CD4-positive, alpha-beta T cell treated with Interleukin-17A for 1 hour (primary cell): ENCODE measurements around the gene KIAA1328.

ENCODE experiments used
- DNase-seq: peaks from one replicate; pipeline ENCODE4 v3.0.0-alpha.2; 2020

The KIAA1328 gene

DNA sequence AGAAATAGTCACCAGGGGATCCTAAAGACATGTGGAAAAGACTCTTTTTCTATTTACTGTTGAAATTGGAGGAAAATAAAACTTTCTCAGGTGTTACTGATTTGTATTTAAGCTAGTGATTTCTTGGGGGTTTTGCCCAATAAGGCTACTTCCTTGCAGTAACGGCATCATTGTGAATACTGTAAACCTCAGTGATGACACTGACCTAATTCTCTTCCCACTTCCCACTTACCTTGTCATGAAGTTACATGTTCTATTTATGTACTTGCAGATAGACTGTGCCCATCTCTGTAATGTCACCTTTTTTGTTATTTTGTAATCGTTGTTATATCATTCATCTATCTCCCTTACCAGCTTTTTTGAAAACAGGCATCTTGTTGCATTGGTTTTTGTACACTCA, 134.5 kb downstream of the KIAA1328 start:
- DNase-seq, result no peak

DNA sequence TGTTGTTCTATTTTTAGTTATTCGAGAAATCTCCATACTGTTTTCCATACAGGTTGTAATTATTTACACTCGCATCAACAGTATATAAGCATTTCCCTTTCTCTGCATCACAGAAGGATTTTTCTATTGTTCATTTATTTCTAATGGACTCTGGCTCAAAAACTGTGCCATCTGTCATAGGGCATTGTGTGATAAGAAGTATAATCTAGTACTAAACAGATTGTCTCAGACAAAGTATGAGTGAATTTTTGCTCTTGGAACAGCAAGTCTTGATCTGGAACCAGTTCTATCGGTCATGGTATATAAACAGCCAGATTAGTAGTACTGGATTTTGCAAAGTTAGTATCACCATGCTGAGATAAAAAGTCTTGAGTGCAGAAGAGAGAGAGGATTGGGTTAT, 145.8 kb downstream of the KIAA1328 start:
- no peak for DNase-seq

DNA sequence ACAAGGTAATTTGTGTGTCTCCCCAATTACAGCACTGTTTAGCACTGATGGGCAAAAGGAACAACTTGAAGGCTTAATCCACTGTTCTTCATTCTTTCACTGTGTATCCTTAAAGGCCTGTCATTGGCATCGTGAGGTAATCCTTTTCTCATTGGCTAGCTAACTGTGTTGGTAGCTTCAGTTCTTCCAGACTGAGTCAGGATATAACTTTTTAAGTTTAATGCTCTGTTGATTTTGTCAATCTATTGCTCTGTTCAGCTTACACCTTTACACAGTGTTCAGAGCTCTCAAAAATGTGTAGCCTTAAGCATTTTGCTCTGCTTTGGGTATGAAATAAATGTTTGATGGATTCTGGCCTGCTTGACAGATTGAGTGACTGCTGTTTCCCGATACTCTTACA, 148.2 kb downstream of the KIAA1328 start:
- no peak for DNase-seq

- DNase-seq, result no peak
Measured at GRCh38 chr18:36993068-36993467, 164.1 kb downstream of the KIAA1328 start.

DNA sequence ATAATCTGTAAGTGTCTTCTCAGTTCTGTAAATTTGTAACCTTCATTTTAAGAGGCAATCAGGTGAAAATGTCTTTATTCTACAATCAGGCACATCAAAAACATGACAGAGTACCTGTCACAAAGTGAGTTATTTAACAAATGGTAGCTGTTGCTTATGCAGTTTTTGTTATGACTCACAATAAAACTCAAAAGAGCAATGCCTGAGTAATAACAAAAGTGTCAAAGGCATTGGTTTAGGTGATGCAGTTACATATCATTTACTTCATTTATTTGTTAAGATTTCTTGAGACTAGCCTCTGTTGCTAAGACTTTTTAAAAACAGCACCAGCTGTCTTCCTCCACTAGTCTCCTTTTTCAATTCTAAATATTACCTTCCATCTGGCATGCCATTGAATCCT, 177.8 kb downstream of the KIAA1328 start:
- DNase-seq, result no peak

- DNase-seq, result no peak
Measured at GRCh38 chr18:37012452-37012851, 183.5 kb downstream of the KIAA1328 start.

DNA sequence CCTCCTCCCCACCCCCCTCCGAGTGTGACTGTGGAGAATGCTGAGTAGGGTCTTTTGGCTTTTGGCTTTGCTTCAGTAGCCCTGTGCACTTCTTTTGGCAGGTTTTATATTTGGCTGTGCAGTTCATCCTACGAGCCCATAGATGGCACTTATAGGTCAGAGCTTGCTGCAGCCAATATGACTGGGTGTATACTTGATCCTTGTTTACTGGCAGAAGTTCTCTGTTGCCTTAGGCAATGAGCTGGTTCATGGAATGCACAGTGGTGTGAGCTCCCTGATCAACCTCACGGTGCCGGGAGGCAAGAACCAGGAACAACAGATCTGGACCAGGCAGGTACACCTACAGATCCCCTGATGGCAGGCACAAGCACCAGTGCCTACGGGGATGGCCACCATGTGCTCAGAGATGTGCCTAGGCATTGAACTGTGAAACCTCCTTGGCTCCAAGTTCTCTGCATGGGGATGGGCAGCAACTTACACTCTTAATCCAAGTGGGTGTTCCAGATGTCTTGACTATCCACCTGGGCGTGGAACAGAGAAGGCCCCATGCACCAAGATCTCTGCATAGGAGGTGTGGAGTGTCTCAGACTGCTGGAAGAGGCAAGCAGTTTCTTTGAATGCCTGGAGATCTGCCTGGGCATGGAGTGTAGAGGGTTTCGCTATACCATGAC, 190.4 kb downstream of the KIAA1328 start:
- no peak for DNase-seq

DNA sequence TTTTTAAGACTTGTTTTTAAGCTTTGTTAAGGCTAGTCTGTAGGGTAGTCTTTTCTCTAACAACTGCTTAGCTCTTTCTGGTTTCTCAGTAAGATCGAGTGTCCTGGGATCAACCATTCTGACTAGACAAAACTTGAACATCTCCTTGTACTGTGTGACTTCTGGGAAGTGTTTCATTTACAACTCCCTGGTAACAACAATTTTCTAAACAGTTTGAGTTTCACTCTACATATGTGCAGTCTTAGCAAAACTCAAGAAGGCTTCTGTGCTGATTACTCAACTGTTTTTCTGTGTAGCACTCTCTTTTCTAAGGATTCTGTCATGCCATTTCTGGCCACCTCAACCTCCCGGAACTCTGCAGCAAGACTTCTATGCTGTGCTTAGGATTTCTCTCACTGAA, 204.5 kb downstream of the KIAA1328 start:
- DNase-seq, result no peak

GRCh38 chr18:37042381-37042780, 213.5 kb downstream of the KIAA1328 start:
- no peak for DNase-seq

DNA sequence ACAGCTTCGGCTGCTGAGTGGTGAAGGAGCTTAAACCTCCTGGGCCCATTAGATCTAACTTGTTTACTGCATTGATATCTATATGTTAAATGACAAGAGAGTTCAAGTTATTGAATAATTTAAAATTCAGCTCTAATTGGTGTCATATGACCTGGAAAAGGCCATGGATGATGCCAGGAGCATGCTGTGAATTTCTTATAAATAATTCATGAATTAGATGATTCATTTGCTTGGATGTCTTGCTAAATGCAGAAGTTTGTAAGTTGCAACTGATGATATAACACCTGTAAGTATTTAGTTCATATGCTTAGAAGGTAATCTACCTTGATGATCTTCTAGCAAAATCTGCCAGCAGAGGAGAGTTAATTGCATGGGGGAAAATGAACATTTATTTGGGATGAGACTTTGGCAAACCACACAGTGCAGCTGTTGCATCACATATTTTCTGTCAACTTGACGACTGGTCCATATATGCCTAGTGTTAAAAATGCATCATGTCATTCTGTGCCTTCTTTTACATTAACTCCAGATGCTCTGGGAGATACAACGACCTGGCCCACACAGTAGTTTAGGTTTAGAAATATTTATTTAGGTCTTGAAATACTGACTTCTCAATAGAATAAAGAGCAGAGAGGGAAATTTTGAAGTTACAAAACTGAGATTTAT, 226.3 kb downstream of the KIAA1328 start:
- no peak for DNase-seq

DNA sequence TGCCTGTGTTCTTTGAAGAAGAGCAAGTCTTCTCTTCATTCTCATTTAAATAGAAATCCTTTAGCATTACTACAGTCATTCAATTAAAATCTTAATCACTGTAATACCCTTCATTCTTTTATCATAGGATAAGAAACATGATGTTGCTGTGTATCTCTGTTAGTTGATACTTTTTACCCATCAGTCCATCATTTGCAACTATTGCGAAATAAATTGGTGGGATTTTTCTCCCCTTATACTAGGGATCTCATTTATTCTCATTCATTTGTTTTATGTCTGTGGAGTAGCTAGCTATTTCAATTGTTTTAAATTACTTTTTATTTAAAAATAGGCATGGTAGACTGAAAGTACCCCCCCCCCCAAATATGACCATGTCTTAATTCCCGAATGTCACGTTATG, 235.3 kb downstream of the KIAA1328 start:
- no peak for DNase-seq

GRCh38 chr18:37065254-37065653, 236.3 kb downstream of the KIAA1328 start:
- DNase-seq, result no peak

GRCh38 chr18:37084912-37085311, 256.0 kb downstream of the KIAA1328 start:
- DNase-seq, result no peak

GRCh38 chr18:37085362-37085761, 256.4 kb downstream of the KIAA1328 start:
- no peak for DNase-seq

DNA sequence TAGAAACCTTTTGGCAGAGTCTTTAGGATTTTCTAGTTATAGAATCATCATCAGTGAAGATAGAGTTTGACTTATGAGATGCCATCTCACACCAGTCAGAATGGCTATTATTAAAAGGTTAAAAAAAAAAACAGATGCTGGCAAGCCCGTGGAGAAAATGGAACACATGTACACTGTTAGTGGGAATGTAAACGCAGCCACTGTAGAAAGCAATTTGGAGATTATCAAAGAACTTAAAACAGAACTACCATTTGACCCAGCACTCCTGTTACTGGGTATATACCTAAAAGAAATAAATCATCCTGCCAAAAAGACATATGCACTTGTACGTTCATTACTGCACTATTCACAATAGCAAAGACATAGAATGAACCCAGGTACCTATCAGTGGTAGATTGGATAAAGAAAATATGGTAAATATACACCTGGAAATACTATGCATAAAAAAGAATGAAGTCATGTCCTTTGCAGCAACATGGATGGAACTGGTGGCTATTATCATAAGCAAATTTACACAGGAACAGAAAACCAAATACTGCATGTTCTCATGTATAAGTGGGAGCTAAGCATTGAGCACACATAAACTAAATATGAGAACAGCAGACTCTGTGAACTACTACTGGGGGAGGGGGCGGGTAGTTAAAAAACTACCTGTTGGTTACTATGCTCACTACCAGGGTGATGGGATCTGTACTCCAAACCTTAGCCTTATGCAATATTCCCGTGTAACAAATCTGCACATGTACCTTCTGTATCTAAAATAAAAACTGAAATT, 279.0 kb downstream of the KIAA1328 start:
- no peak for DNase-seq

- DNase-seq, result no peak
Measured at GRCh38 chr18:37122877-37123276, 293.9 kb downstream of the KIAA1328 start.

DNA sequence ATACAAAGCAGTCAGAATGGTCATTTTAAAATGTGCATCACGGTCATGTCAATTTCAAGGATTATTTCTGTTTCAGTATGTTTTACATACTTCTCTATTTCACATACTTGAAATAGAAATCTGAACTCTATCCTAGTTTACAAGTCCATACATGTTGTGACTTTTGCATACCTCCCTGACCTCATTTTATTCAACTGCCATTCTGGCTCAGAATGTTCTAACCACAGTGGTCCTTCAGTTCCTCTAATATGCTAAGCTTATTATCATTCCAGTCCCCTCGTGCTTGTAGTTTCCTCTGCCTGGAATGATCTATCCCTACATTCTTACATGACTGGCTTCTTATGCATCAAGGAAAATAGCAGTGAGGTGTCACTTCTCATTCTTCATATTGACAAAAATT, 295.6 kb downstream of the KIAA1328 start:
- no peak for DNase-seq

- no peak for DNase-seq
Measured at GRCh38 chr18:37135177-37135576, 306.2 kb downstream of the KIAA1328 start.

DNA sequence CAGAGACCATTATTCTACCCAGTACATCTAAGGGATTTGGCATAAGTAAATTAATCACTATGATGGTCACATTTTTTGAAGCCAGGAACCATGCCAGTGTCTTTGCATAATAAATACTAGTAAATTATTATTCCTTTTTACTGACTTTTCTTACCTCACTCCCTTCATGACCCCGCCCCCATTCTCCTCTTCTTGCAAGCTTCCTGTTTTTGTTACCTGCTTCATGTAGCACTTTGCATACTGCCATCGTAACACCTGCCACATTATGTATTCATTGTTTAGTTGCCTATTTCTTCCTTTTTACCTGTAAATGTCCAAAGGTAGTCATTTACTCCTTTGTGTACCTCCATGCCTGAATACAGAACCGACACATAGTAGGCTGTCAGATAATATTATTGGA, 309.5 kb downstream of the KIAA1328 start:
- no peak for DNase-seq

DNA sequence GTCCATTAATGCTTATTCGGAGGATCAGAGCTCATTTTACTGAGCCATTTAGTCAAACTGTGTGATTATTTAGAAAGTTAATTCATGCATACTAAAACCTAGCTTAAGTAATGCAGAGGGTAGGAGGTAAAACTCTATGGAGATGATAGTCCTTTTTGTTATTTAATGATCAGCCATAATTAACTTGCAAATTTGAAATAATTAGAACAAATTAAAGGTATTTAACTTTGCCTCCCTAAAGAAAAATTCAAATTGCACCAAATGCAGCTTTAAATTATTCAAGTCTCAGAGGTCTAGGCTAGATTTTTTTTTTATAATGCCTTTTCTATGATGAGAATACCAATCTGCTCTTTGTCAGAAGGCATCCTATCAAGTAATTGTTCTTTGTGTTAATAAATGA, 310.9 kb downstream of the KIAA1328 start:
- DNase-seq, result no peak

- no peak for DNase-seq
Measured at GRCh38 chr18:37144921-37145320, 316.0 kb downstream of the KIAA1328 start.

GRCh38 chr18:37156330-37156942, 327.5 kb downstream of the KIAA1328 start:
- no peak for DNase-seq

- no peak for DNase-seq
Measured at GRCh38 chr18:37160038-37160820, 331.3 kb downstream of the KIAA1328 start.
